GM13976 (cell line): ENCODE measurements around the gene MMS19.

Experiments used
- DNase-seq: peaks from one replicate; pipeline ENCODE4 v3.0.0; 2012; ENCODE audit warnings: low spot score
- in situ Hi-C: fragments of 300-500 bp; cut with MboI; formaldehyde crosslinking; loops from one replicate; pipeline ENCODE4 v1.12.0; 2022; ENCODE audit warnings: low sequenced_read_pairs, mixed read lengths, inconsistent platforms; ENCODE audit not compliant: unreplicated experiment
- TF ChIP-seq, protein P1 (sequence below): IDR thresholded peaks from 2 replicates; pipeline ENCODE4 v1.5.1; 2012; ENCODE audit warnings: borderline replicate concordance, mild to moderate bottlenecking; ENCODE audit not compliant: insufficient read depth; ENCODE audit errors: extremely low read depth, missing control alignments, control extremely low read depth

The MMS19 gene

DNA sequence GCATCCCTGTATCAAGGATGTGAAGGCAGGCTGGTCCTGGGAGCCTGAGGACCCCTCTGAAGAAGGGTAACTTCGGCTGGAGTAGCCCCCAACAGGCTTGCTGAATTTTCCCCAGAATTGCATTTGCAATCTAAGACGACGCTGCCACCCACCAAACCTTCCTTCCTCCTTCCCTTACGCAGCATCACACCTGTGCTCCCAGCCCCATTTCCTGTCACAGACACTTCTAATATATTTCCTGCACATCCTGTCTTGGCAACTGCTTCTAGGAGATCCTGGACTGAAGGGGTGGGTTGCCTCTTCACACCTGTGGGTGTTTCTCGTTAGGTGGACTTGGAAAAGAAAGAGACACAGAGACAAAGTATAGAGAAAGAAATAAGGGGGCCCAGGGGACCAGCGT, 81.7 kb downstream of the MMS19 start:
- DNase-seq = no peak
- TF ChIP-seq, protein P1, sequence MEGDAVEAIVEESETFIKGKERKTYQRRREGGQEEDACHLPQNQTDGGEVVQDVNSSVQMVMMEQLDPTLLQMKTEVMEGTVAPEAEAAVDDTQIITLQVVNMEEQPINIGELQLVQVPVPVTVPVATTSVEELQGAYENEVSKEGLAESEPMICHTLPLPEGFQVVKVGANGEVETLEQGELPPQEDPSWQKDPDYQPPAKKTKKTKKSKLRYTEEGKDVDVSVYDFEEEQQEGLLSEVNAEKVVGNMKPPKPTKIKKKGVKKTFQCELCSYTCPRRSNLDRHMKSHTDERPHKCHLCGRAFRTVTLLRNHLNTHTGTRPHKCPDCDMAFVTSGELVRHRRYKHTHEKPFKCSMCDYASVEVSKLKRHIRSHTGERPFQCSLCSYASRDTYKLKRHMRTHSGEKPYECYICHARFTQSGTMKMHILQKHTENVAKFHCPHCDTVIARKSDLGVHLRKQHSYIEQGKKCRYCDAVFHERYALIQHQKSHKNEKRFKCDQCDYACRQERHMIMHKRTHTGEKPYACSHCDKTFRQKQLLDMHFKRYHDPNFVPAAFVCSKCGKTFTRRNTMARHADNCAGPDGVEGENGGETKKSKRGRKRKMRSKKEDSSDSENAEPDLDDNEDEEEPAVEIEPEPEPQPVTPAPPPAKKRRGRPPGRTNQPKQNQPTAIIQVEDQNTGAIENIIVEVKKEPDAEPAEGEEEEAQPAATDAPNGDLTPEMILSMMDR = no peak
- in situ Hi-C loops = no loop called here

DNA sequence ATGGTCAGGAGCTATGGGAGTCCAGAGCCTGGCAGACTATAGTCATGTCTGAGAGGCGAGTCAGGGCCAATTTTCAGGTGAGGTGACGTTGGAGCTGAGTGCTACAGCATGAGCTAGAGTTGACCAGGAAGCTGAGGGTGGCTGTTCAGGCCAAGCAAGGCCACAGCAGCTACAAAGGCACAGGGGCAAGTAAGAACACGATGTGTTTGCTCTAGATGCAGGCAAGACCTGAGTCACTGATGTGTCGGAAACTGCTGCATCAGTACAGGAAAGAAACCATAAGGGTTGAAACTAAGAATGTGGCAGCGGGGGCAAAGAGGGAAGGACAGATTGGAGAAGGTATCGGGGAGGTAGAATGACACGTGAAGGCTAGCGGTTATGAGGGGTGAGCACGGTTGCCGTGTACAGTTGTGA, 85.3 kb downstream of the MMS19 start:
- TF ChIP-seq, protein P1 = no peak
- in situ Hi-C loops = no loop called here
- no peak for DNase-seq

DNA sequence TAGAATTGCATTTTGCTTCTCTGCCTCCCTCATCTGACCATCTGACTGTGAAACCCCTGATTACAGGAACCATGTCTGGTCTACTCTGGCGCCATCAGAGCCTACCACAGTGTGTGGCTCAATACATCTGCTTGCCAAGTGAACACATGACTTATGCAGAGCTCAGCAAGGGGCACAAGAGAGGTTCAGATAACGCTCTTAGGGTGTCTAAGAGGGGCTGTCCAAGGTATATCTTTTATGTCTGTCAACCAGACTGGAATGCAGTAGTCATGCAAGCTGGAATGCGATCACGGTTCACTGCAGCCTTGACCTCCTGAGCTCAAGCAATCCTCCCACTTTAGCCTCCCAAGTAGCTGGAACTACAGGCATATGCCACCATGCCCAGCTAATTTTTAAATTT, 86.8 kb downstream of the MMS19 start:
- in situ Hi-C loops = no loop called here
- TF ChIP-seq, protein P1 = no peak
- no peak for DNase-seq

DNA sequence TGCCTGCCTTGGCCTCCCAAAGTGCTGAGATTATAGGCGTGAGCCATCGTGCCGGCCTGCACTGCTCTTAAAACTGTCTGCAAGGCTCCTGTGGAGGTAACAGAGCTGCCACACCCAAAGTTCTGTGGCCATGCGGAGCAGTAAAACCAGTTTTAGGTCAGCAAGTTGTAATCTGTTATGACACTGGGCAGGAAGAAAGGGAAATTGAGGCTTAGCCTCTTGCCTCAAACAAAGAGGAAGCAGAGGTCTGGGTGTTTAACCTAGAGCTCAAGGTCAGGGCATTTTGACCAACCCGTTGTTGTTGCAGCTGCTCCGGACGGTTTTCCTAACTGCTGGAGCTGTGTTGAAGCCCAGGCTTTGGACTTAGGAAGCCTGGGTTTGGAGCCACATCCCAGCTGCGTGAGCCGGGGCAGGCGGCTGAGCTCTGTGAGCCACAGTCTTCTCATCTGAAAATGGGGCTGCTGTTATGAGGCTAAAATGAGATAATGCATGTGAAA, 89.7 kb downstream of the MMS19 start:
- TF ChIP-seq, protein P1 = no peak

More for the DNA sequence above, 89.7 kb downstream of the MMS19 start:
- no peak for DNase-seq
- in situ Hi-C loops = no loop called here
